Keratinocyte (primary cell): ENCODE results near the gene IL1RAPL1.

Experiments
- CTCF ChIP-seq, 3 experiments: IDR thresholded peaks in 1 of 3; conservative IDR thresholded peaks in 1 of 3; optimal IDR thresholded peaks in 1 of 3; 2 replicates in 2 of 3; 3 replicates in 1 of 3; pipeline versions ENCODE3 to v1.5.1; 2011; ENCODE audit warnings: low read length in 3 of 3, mild to moderate bottlenecking in 3 of 3, moderate library complexity in 2 of 3, control low read depth in 1 of 3, inconsistent platforms in 1 of 3; ENCODE audit not compliant: insufficient read depth in 2 of 3; ENCODE audit errors: extremely low read depth in 1 of 3
- EZH2 ChIP-seq: IDR thresholded peaks from one replicate; pipeline ENCODE4 v1.6.1; 2012; ENCODE audit warnings: inconsistent platforms, mild to moderate bottlenecking, low read length, moderate library complexity

- no peak for TF ChIP-seq CTCF (optimal IDR thresholded peaks at IDR 0.05 in 1 of 3, IDR thresholded peaks at IDR 0.05 in 1 of 3, conservative IDR thresholded peaks at IDR 0.05 in 1 of 3; ENCODE audit: extremely low read depth in 1 of 3, insufficient read depth in 2 of 3, low read length in 3 of 3)
- no peak for TF ChIP-seq EZH2
Observed at GRCh38 chrX:29297171-29297800, 710.0 kb downstream of the IL1RAPL1 start.
